Lower lobe of right lung (tissue), 2 donors: ENCODE measurements around the gene SEC24D. TPM values are rescaled to one million over a fixed set of nuclear protein-coding genes. Genes with fewer than 3 reads are reported as not detected.

ENCODE experiments used
- ATAC-seq, 2 donors: fragments of 200-7000 bp; cut with Tn5 transposase; one replicate each; pipeline ENCODE4 v1.9.1; 2020 to 2022; ENCODE audit warnings: mild to moderate bottlenecking in 2 of 2, moderate library complexity in 2 of 2
- DNase-seq: peaks from one replicate; pipeline ENCODE4 v3.0.0-alpha.2; 2020
- H3K27ac ChIP-seq: fragments of 200-600 bp; one replicate; pipeline ENCODE4 v1.8.0; 2022
- H3K27me3 ChIP-seq: fragments of 200-600 bp; one replicate; pipeline ENCODE4 v1.8.0; 2022; ENCODE audit warnings: low read depth
- H3K36me3 ChIP-seq: fragments of 200-600 bp; one replicate; pipeline ENCODE4 v1.8.0; 2022; ENCODE audit warnings: mild to moderate bottlenecking
- H3K4me1 ChIP-seq: fragments of 200-600 bp; one replicate; pipeline ENCODE4 v1.8.0; 2022
- H3K4me3 ChIP-seq: fragments of 200-600 bp; one replicate; pipeline ENCODE4 v1.8.0; 2022; ENCODE audit warnings: mild to moderate bottlenecking
- H3K9me3 ChIP-seq: fragments of 200-600 bp; one replicate; pipeline ENCODE4 v1.8.0; 2022
- intact Hi-C: fragments of 100-400 bp; cut with DNase I; formaldehyde crosslinking; loops from one replicate; pipeline ENCODE4 v1.11.0; 2022
- total RNA-seq: library from RNA; stranded (reverse); fragmentation: NEBNext Ultra II Directional; extraction: Animal tissue kit (Norgen Biotek cat#: 25700); gene quantifications from one replicate; pipeline ENCODE4 v1.2.1, GENCODE V29; 2021
- TF ChIP-seq, protein P1 (sequence below): fragments of 200-600 bp; IDR thresholded peaks from one replicate; pipeline ENCODE4 v1.8.0; 2022; ENCODE audit warnings: antibody characterized with exemption, mild to moderate bottlenecking
- donor health status: DM: no; HTN: yes; CAD: no; lungs with severe emphysema.

The SEC24D gene
- total RNA-seq, 1 donor from 2014 or later, result 45.7 TPM

DNA sequence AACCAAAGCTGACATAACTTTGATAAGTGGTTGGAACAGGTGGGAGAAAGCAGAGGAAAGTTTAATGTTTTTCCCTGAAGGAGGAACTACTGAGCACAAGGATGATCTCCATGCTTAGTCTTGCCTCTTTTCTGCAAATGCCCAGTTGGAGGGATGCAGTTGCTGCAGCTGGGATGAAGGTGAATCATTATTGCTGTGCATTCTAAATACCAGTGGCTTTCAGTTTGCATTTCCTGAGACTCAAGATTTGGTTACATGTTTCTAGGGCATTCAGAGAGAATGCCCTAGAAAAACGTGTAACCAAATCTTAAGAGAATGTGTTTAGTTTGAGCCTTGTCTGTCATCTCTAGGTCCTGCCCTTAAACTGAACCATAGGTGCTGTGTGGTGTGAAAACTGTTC lies 108.6 kb downstream of the SEC24D start:
- ATAC-seq, result no peak
- no peaks in the 10 kb centered on the region for H3K4me1 ChIP-seq
- peaks cover 97% of the 10 kb centered on the region for H3K36me3 ChIP-seq
- no peak overlapping the region for H3K4me3 ChIP-seq
- no peak overlapping the region for H3K27ac ChIP-seq
- intact Hi-C loops, result no loop called here
- no peak for DNase-seq
- no peaks in the 10 kb centered on the region for H3K9me3 ChIP-seq
- TF ChIP-seq, protein P1, sequence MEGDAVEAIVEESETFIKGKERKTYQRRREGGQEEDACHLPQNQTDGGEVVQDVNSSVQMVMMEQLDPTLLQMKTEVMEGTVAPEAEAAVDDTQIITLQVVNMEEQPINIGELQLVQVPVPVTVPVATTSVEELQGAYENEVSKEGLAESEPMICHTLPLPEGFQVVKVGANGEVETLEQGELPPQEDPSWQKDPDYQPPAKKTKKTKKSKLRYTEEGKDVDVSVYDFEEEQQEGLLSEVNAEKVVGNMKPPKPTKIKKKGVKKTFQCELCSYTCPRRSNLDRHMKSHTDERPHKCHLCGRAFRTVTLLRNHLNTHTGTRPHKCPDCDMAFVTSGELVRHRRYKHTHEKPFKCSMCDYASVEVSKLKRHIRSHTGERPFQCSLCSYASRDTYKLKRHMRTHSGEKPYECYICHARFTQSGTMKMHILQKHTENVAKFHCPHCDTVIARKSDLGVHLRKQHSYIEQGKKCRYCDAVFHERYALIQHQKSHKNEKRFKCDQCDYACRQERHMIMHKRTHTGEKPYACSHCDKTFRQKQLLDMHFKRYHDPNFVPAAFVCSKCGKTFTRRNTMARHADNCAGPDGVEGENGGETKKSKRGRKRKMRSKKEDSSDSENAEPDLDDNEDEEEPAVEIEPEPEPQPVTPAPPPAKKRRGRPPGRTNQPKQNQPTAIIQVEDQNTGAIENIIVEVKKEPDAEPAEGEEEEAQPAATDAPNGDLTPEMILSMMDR, result no peak
- H3K27me3 ChIP-seq, result no peaks in the 10 kb centered on the region

DNA sequence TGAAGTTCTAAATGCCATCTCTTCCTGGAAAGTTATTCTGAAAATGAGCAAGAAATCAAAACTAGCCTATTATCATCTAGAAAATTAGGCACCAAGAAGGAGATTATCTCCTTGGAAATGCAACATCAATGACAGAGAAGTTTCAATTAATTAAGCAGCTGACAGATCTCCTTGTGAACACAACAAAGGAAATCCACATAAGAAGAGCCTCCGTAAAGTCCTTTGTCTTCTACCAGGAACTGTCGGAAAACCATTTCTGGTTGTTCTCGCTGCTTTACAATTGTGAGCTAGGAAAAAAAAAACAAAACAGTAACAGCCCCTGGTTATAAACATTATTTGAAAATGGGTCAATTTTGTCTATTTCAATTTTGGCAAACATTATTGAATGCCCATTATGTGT lies 112.6 kb downstream of the SEC24D start:
- TF ChIP-seq, protein P1, result no peak
- H3K27ac ChIP-seq, result no peak overlapping the region
- H3K4me1 ChIP-seq, result no peaks in the 10 kb centered on the region
- H3K9me3 ChIP-seq, result no peaks in the 10 kb centered on the region
- no peak for ATAC-seq
- DNase-seq, result no peak
- intact Hi-C loops, result no loop called here
- H3K4me3 ChIP-seq, result no peak overlapping the region
- peaks cover 72% of the 10 kb centered on the region for H3K36me3 ChIP-seq
- no peaks in the 10 kb centered on the region for H3K27me3 ChIP-seq

DNA sequence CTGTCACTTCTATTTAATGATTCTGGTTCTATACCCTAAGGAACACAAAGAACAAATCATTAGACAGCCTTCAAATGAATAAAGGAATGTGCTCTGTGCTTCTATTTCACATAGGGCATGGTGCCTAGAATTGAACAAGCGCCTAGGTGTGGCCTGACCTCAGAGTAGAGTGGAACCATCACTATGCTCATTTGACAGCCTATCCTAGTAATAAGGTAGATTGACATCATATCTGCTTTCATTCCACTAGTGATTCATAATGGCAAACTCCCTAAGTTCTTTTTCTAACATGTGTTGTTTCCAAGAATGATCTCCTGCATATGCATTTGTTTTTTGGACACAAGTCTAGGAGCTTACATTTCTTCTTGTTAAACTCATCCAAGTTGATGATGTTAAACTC lies 114.2 kb downstream of the SEC24D start:
- intact Hi-C loops, result no loop called here
- Histone ChIP-seq H3K36me3 (peaks cover 56% of the 10 kb centered on the region), H3K4me3 (no peak overlapping the region), H3K27me3 (no peaks in the 10 kb centered on the region), H3K27ac (no peak overlapping the region), H3K9me3 (no peaks in the 10 kb centered on the region), H3K4me1 (no peaks in the 10 kb centered on the region)
- DNase-seq (no peak), ATAC-seq (no peak)
- TF ChIP-seq, protein P1, result no peak

DNA sequence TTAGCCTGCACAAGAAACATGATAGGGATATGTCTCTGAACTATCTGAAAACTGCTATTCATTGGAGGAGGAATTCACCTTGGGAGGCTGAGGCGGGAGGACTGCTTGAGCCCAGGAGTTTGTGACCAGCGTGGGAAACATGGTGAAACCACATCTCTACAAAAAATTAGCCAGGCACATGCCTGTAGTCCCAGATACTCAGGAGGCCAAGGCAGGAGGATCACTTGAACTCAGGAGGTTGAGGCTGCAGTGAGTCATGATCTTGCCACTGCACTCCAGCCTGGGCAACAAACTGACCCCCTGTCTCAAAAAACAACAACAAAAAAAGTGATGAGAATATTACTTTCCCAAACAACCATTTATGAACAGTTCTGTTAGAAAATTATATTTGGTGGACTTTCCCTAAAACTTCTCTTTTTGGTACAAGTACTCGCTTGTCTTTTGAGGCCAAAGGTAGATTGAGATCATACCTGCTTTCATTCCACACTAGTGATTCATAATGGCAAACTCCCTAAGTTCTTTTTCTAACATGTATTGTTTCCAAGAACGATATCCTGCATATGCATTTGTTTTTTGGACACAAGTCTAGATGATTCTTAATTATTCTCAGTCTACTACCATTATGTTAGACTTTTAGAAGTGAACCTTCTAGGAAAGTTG lies 117.3 kb downstream of the SEC24D start:
- ATAC-seq (no peak), DNase-seq (no peak)
- intact Hi-C loops, result no loop called here
- no peaks in the 10 kb centered on the region for H3K4me1 ChIP-seq
- H3K4me3 ChIP-seq, result no peak overlapping the region
- H3K9me3 ChIP-seq, result no peaks in the 10 kb centered on the region
- H3K27me3 ChIP-seq, result no peaks in the 10 kb centered on the region
- no peak overlapping the region for H3K27ac ChIP-seq
- TF ChIP-seq, protein P1, result no peak
- peaks cover 37% of the 10 kb centered on the region for H3K36me3 ChIP-seq

DNA sequence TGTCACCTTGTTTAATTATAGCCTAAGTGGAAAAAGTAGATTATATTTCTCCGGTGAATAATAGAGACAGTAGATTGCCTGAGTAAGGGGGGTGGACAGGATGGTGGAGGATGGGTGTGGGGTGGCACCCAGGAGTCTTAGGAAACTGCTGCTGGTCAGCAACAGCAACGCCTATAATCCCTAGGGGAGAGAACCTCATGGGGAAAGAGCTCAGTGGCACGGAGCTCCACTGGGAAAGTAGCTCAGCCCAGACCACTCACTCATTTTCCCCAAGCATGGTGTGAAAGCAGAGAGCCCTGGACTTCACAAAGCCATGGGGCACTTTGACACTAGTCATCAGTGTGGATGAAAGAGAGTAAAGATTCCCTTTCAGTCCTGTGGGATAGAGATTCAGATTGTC lies 119.6 kb downstream of the SEC24D start:
- DNase-seq (no peak), ATAC-seq (no peak)
- TF ChIP-seq, protein P1, result no peak
- H3K4me3 ChIP-seq, result no peak overlapping the region
- peaks cover 39% of the 10 kb centered on the region for H3K36me3 ChIP-seq
- intact Hi-C loops, result no loop called here
- H3K27me3 ChIP-seq, result no peaks in the 10 kb centered on the region
- H3K27ac ChIP-seq, result no peak overlapping the region
- no peaks in the 10 kb centered on the region for H3K4me1 ChIP-seq
- H3K9me3 ChIP-seq, result no peaks in the 10 kb centered on the region

DNA sequence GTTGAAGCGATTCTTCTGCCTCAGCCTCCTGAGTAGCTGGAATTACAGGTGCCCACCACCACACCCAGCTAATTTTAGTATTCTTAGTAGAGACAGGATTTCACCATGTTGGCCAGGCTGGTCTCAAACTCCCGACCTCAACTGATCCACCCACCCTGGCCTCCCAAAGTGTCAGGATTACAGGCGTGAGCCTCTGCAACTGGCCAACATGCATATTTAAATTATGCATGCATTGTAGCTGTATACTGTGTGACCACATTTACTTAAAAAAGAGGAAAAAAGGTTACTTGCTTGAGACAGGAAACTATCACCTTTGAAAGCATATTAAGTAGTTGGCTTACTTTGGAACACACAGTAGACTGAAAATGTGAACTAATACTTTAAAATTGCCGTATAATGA lies 121.2 kb downstream of the SEC24D start:
- no peak for ATAC-seq

More for the DNA sequence above, 121.2 kb downstream of the SEC24D start:
- no peak overlapping the region for H3K4me3 ChIP-seq
- no peaks in the 10 kb centered on the region for H3K27me3 ChIP-seq
- intact Hi-C loops, result no loop called here
- TF ChIP-seq, protein P1, result no peak
- no peaks in the 10 kb centered on the region for H3K9me3 ChIP-seq
- H3K27ac ChIP-seq, result no peak overlapping the region
- H3K36me3 ChIP-seq, result peaks cover 49% of the 10 kb centered on the region
- DNase-seq, result no peak
- no peaks in the 10 kb centered on the region for H3K4me1 ChIP-seq
